ENCODE results near the gene RBM20.

DNA sequence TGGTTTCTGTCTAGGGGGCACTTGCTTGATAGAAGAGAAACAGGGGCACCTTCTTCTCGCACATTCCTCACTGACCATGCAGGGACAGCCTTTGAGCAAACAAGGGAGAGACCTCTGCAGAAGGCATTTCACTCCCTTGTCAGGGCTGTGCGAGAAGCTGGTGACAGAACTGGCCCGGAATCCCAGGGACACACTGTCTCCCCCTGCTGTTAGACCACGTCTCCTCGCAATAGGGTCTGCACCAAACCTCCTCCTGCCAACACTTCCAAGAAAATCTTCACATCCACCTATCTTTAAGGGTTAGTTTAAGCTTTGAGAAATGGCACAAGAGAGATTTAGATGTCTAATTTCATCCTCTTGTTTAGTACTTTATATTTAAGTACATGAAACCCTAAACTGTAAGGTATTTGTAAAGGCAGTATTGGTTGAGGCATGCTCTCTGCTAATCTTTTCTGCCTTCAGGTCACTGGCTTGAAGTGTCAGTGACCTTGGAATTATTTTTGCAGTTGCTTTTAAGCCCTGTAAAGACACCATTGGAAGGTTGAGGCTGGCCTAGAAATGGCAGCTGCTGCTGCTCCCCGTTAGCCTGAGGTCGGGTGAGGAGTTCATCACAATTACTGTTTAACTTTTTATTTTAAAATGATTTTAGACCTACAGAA is 37.0 kb downstream of the RBM20 start:
- TF ChIP-seq EZH2 (IDR thresholded peaks at IDR 0.05; ENCODE audit: insufficient read depth, poor library complexity, severe bottlenecking) (no peak), EZH2phosphoT487 (IDR thresholded peaks at IDR 0.05; ENCODE audit: insufficient read depth, low read depth) (no peak)
